MM.1S (cell line): ENCODE measurements around the gene CNTNAP2.

ENCODE experiments used
- CTCF ChIP-seq: fragments of 300-600 bp; sonication (generic); IDR thresholded peaks from 2 replicates; pipeline ENCODE4 v1.5.1; 2016; ENCODE audit warnings: antibody characterized with exemption, low read length, mixed read lengths
- EZH2 ChIP-seq: fragments of 300-600 bp; sonication (generic); optimal IDR thresholded peaks from 2 replicates; pipeline ENCODE3; 2017; ENCODE audit warnings: low read depth, mild to moderate bottlenecking, antibody characterized with exemption, low read length, mixed read lengths
- EZH2phosphoT487 ChIP-seq: fragments of 300-600 bp; sonication (generic); IDR thresholded peaks from 2 replicates; pipeline ENCODE4 v1.6.1; 2018; ENCODE audit warnings: antibody characterized with exemption, low read length

DNA sequence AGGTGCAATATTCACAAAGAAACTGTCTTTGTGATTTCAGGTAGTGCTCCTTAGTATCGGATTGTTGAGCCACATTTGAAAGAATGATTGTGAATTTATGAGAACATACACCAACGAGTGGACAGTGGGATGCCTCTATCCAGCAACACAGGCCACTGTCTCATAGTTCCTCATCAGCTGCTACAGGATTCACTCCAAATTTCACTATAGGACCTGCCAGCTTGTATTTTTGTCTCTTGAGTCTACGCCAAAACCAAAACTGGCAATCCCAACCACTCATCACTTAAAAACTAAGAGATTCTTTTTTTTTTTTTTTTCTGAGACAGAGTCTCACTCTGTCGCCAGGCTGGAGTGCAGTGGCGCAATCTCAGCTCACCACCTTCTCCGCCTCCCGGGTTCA is 964.5 kb downstream of the CNTNAP2 start:
- TF ChIP-seq CTCF (no peak), EZH2phosphoT487 (no peak), EZH2 (no peak)
